ENCODE results near the gene PPP1R27. TPM values are rescaled to one million over a fixed set of nuclear protein-coding genes. Genes with fewer than 3 reads are reported as not detected.

PPP1R27 gene
- total RNA-seq (not detected), polyA plus RNA-seq (not detected)

GRCh38 chr17:81834831-81835267 lies at the start of gene PPP1R27:
TSS of gene PPP1R27 (minus strand) at chr17:81835050. CDS start at chr17:81834953, 97 bp downstream.
- no peak for DNase-seq (ENCODE audit: extremely low spot score)
- 91% methylated on average over 26 of the region's 26 CpGs for WGBS
- Histone ChIP-seq H3K4me1 (ENCODE audit: insufficient read depth) (no peaks in the 10 kb centered on the region), H3K36me3 (ENCODE audit: insufficient read depth) (no peaks in the 10 kb centered on the region), H3K4me3 (ENCODE audit: low read depth, low read length) (peak within 1 kb of the TSS; percentile 88), H3K27ac (ENCODE audit: low read depth) (no peak within 1 kb of the TSS)

- Histone ChIP-seq H3K4me3 (ENCODE audit: low read depth, low read length) (no peak overlapping the region), H3K4me1 (ENCODE audit: insufficient read depth) (no peaks in the 10 kb centered on the region), H3K27ac (ENCODE audit: low read depth) (no peak overlapping the region), H3K36me3 (ENCODE audit: insufficient read depth) (no peaks in the 10 kb centered on the region)
- WGBS = 66% methylated on average over 11 of the region's 11 CpGs
- no peak for DNase-seq (ENCODE audit: extremely low spot score)
These were observed 49.7 kb upstream of the PPP1R27 start for GRCh38 chr17:81884520-81884919.

- WGBS = 93% methylated on average over 5 of the region's 5 CpGs
- H3K36me3 ChIP-seq (ENCODE audit: insufficient read depth) = no peaks in the 10 kb centered on the region
These were observed 44.3 kb upstream of the PPP1R27 start for GRCh38 chr17:81879121-81879520.

GRCh38 chr17:81878294-81878693 lies 43.4 kb upstream of the PPP1R27 start:
- Histone ChIP-seq H3K4me3 (ENCODE audit: low read depth, low read length) (no peak overlapping the region), H3K27ac (ENCODE audit: low read depth) (no peak overlapping the region), H3K36me3 (ENCODE audit: insufficient read depth) (no peaks in the 10 kb centered on the region), H3K4me1 (ENCODE audit: insufficient read depth) (no peaks in the 10 kb centered on the region)
- DNase-seq (ENCODE audit: extremely low spot score) = no peak
- WGBS = 85% methylated on average over 3 of the region's 3 CpGs

More at GRCh38 chr17:81879121-81879520, 44.3 kb upstream of the PPP1R27 start:
- no peaks in the 10 kb centered on the region for H3K4me1 ChIP-seq (ENCODE audit: insufficient read depth)
- H3K4me3 ChIP-seq (ENCODE audit: low read depth, low read length) = no peak overlapping the region
- no peak overlapping the region for H3K27ac ChIP-seq (ENCODE audit: low read depth)
- no peak for DNase-seq (ENCODE audit: extremely low spot score)

GRCh38 chr17:81877569-81877968 lies 42.7 kb upstream of the PPP1R27 start:
- no peak for DNase-seq (ENCODE audit: extremely low spot score)
- no peaks in the 10 kb centered on the region for H3K36me3 ChIP-seq (ENCODE audit: insufficient read depth)

GRCh38 chr17:81871387-81872230 lies 36.8 kb upstream of the PPP1R27 start:
- no peaks in the 10 kb centered on the region for H3K36me3 ChIP-seq (ENCODE audit: insufficient read depth)
- peak overlapping the region; percentile 96 for H3K27ac ChIP-seq (ENCODE audit: low read depth)
- WGBS = under 1% methylated on average over 86 of the region's 86 CpGs
- H3K4me1 ChIP-seq (ENCODE audit: insufficient read depth) = no peaks in the 10 kb centered on the region
- DNase-seq (ENCODE audit: extremely low spot score) = peak; percentile 85
- H3K4me3 ChIP-seq (ENCODE audit: low read depth, low read length) = peak overlapping the region; percentile 93

More at GRCh38 chr17:81877569-81877968, 42.7 kb upstream of the PPP1R27 start:
- WGBS = 93% methylated on average over 5 of the region's 5 CpGs
- Histone ChIP-seq H3K27ac (ENCODE audit: low read depth) (no peak overlapping the region), H3K4me3 (ENCODE audit: low read depth, low read length) (no peak overlapping the region), H3K4me1 (ENCODE audit: insufficient read depth) (no peaks in the 10 kb centered on the region)

GRCh38 chr17:81870981-81871386 lies 36.1 kb upstream of the PPP1R27 start, which contains the start of gene ARHGDIA:
TSS of gene ARHGDIA (minus strand) at chr17:81871337. CDS start at chr17:81869930, 1,407 bp downstream.
- Histone ChIP-seq H3K4me1 (ENCODE audit: insufficient read depth) (no peaks in the 10 kb centered on the region), H3K36me3 (ENCODE audit: insufficient read depth) (no peaks in the 10 kb centered on the region), H3K27ac (ENCODE audit: low read depth) (peak within 1 kb of the TSS; percentile 96), H3K4me3 (ENCODE audit: low read depth, low read length) (peak within 1 kb of the TSS; percentile 93)
- WGBS = 1% methylated on average over 64 of the region's 64 CpGs
- DNase-seq (ENCODE audit: extremely low spot score) = no peak

- Histone ChIP-seq H3K27ac (ENCODE audit: low read depth) (peak overlapping the region; percentile 96), H3K36me3 (ENCODE audit: insufficient read depth) (no peaks in the 10 kb centered on the region), H3K4me1 (ENCODE audit: insufficient read depth) (no peaks in the 10 kb centered on the region), H3K4me3 (ENCODE audit: low read depth, low read length) (peak overlapping the region; percentile 93)
- DNase-seq (ENCODE audit: extremely low spot score) = no peak
- WGBS = 2% methylated on average over 65 of the region's 65 CpGs
These were observed 35.5 kb upstream of the PPP1R27 start for GRCh38 chr17:81870131-81870980.

GRCh38 chr17:81869221-81870130 lies 34.6 kb upstream of the PPP1R27 start:
- 31% methylated on average over 52 of the region's 52 CpGs for WGBS
- H3K4me1 ChIP-seq (ENCODE audit: insufficient read depth) = no peaks in the 10 kb centered on the region
- DNase-seq (ENCODE audit: extremely low spot score) = no peak

GRCh38 chr17:81868674-81869220 lies 33.9 kb upstream of the PPP1R27 start:
- no peak overlapping the region for H3K4me3 ChIP-seq (ENCODE audit: low read depth, low read length)
- no peaks in the 10 kb centered on the region for H3K4me1 ChIP-seq (ENCODE audit: insufficient read depth)
- no peak for DNase-seq (ENCODE audit: extremely low spot score)
- WGBS = 54% methylated on average over 30 of the region's 30 CpGs
- H3K36me3 ChIP-seq (ENCODE audit: insufficient read depth) = no peaks in the 10 kb centered on the region
- H3K27ac ChIP-seq (ENCODE audit: low read depth) = peak overlapping the region; percentile 53

More at GRCh38 chr17:81869221-81870130, 34.6 kb upstream of the PPP1R27 start:
- H3K36me3 ChIP-seq (ENCODE audit: insufficient read depth) = no peaks in the 10 kb centered on the region
- H3K4me3 ChIP-seq (ENCODE audit: low read depth, low read length) = peak overlapping the region; percentile 93
- H3K27ac ChIP-seq (ENCODE audit: low read depth) = no peak overlapping the region

- Histone ChIP-seq H3K36me3 (ENCODE audit: insufficient read depth) (no peaks in the 10 kb centered on the region), H3K4me3 (ENCODE audit: low read depth, low read length) (no peak overlapping the region), H3K4me1 (ENCODE audit: insufficient read depth) (no peaks in the 10 kb centered on the region), H3K27ac (ENCODE audit: low read depth) (no peak overlapping the region)
- 66% methylated on average over 28 of the region's 28 CpGs for WGBS
- DNase-seq (ENCODE audit: extremely low spot score) = no peak
These were observed 33.3 kb upstream of the PPP1R27 start for GRCh38 chr17:81867991-81868673.

Data from urinary bladder (tissue), 4 donors.